ENCODE data around the gene PALD1.

Gene PALD1

GRCh38 chr10:70478191-70479164 is at the start of gene PALD1:
Gene PALD1 (plus strand): TSS chr10:70478767. CDS start chr10:70525952, 47,185 bp downstream.
- TF ChIP-seq EGR1 (IDR thresholded peaks at IDR 0.05) (peak; percentile 69), MAX (IDR thresholded peaks at IDR 0.05) (peak; percentile 21; the same call in 1 of the 2 replicates), USF1 (IDR thresholded peaks at IDR 0.05) (no peak), TCF12 (IDR thresholded peaks at IDR 0.05; ENCODE audit: low read depth) (peak; percentile 18; the same call in 1 of the 2 replicates), TAF1 (IDR thresholded peaks at IDR 0.05; ENCODE audit: low read depth) (peak; percentile 36; the same call in 1 of the 2 replicates), NFIC (IDR thresholded peaks at IDR 0.05) (peak; percentile 15; the same call in 1 of the 2 replicates), ZBTB7A (IDR thresholded peaks at IDR 0.05; ENCODE audit: low read depth) (peak; percentile 81), RAD21 (IDR thresholded peaks at IDR 0.05; ENCODE audit: low read depth) (peak; percentile 4; the same call in 1 of the 2 replicates), YY1 (IDR thresholded peaks at IDR 0.05; ENCODE audit: low read depth) (no peak), CEBPB (IDR thresholded peaks at IDR 0.05) (no peak)

GRCh38 chr10:70430493-70431445 is 47.8 kb upstream of the PALD1 start:
- TF ChIP-seq REST (IDR thresholded peaks at IDR 0.05; ENCODE audit: low read depth) (no peak), ZBTB7A (IDR thresholded peaks at IDR 0.05; ENCODE audit: low read depth) (no peak), TCF12 (IDR thresholded peaks at IDR 0.05; ENCODE audit: low read depth) (no peak)

GRCh38 chr10:70432101-70432500 is 46.5 kb upstream of the PALD1 start:
- TF ChIP-seq CEBPB (IDR thresholded peaks at IDR 0.05): no peak

GRCh38 chr10:70432561-70433263 is 45.9 kb upstream of the PALD1 start:
- no peak for TF ChIP-seq TAF1 (IDR thresholded peaks at IDR 0.05; ENCODE audit: low read depth)
- no peak for TF ChIP-seq NFIC (IDR thresholded peaks at IDR 0.05)
- TF ChIP-seq CREB1 (IDR thresholded peaks at IDR 0.05; ENCODE audit: low read depth): no peak
- TF ChIP-seq REST (IDR thresholded peaks at IDR 0.05; ENCODE audit: low read depth): no peak
- no peak for TF ChIP-seq EP300 (IDR thresholded peaks at IDR 0.05; ENCODE audit: borderline replicate concordance)
- no peak for TF ChIP-seq TEAD4 (IDR thresholded peaks at IDR 0.05)
- TF ChIP-seq CEBPB (IDR thresholded peaks at IDR 0.05): no peak

- TF ChIP-seq FOXM1 (IDR thresholded peaks at IDR 0.05; ENCODE audit: borderline replicate concordance, low read depth) (no peak), CEBPB (IDR thresholded peaks at IDR 0.05) (no peak), EP300 (IDR thresholded peaks at IDR 0.05; ENCODE audit: borderline replicate concordance) (no peak)
Measured at GRCh38 chr10:70433581-70434280, 44.8 kb upstream of the PALD1 start.

All from Ishikawa (cell line).